HG02642 (cell line): ENCODE results near the gene RERG.
"Not testable (repeated sequence)": the region's sequence is repeated elsewhere in the genome, so short reads cannot be mapped to it uniquely, and the experiment has no call there.

Source experiments
- ATAC-seq: cut with Tn5 transposase; IDR thresholded peaks from one replicate; pipeline ENCODE4 v1.9.1; 2021; ENCODE audit warnings: mild to moderate bottlenecking; ENCODE audit not compliant: unreplicated experiment, poor library complexity

RERG gene

DNA sequence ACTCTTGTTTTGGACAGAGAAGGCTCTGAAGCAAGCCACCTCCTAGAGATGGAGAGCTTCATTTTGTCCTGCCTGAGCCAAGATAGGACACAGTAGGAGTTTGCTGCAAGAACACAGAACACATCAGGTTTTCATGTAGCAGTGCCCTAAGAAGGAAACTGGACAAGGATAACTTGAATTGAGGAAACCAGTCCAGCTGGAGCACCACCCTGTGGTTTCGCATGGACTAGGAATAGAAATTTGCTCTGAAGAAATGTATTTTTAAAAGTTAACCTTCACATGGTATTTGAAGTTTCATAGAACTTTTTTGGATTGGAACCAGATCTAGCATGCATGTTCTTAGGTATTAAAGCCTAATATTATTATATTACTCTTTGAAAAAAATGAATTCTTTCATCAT is 68.8 kb downstream of the RERG start:
- no peak for ATAC-seq

DNA sequence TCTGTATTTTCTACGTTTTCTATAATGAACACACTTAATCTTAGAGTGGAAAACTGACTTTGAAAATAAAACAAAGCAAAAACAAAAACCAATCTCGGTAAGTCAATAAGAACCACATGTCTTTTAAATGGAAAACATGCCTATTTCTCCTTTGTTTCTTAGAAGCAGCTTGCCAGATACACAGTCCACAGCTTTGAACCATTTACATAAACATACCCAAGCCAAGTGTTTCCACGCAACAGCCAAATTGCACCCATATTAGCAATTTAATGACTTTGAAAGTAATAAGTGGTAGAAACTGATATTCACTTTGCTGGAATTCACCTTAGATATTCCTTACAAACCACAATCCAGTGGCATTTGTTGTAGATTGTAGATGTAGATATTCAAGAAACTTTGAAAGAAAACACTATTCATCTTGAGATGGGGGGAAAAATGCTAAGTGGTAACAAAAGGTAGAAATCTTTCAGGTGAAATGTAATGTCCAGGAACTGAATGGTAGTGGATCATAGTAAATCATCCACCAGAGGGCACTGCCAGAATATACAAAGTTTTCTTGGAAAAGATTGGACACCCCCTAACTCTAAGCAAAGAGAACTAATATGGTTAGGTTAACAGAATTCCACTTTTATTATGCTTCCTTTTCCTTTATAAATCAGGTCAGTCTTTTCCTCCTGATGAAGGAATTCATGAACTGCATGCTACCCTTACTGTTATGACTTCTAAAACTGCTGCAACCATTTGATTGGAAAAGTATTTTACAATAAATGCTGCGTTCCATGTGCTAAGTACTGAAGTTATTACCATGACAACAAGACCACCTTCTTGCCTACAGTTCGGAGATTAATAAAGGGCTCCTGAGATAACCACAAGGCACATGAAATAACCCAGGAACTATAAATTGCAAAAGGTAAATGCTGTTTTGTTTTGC is 69.8 kb downstream of the RERG start:
- ATAC-seq = no peak

DNA sequence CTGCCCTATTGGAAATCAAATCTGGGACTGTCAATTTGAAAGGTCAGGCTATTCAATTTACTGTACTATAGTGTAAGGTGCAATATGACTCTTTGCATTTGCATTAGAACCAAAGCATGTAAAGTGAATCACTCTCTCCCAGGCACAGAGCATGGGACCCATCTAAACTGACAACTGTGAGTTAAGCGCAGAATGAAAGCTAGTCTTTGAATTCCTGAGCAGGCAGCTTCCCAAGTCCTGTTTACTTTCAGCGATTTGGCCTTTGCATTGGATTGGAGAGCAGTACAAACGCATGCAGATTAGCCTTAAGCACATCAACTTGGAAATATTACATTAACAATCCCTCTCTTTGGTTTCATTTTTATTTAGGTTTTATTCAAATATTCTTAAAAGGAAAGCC is 74.6 kb downstream of the RERG start:
- ATAC-seq = no peak

DNA sequence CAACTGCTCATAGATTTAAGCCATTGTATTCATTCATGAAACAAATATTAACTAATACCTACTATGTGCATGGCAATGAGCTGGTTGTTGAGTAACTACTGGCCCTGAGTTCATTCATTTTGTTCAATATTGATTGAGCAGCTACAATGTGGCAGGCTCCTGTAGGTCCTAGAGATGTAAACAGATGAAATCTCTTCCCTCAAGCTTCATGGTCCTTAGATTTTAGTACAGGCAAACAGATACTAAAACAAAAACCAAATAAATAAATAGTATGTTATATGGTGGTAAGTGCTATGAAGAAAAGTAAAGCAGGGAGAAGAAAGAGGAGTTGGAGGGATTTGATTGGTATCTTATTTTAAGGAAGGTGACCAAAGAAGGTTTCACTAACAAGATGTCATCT is 77.8 kb downstream of the RERG start:
- no peak for ATAC-seq

DNA sequence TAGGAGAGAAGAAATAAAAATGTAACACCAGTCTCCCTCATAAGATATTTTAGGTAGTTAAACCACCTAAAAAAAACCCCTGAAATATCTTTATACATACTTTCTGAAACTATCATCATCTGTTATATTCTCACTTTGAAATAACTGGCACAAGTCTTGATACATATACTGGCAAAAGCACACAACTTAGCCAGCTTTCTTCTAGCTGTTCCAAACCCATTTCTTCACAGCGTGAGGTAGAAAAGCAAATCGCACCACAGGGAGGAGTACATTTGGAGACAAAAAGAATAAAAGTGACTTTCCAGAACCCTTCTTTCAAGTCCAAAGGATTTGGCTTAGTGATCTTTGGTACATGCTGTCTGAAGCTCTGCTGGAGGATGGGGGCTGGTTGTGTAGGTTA is 78.5 kb downstream of the RERG start:
- ATAC-seq = no peak

DNA sequence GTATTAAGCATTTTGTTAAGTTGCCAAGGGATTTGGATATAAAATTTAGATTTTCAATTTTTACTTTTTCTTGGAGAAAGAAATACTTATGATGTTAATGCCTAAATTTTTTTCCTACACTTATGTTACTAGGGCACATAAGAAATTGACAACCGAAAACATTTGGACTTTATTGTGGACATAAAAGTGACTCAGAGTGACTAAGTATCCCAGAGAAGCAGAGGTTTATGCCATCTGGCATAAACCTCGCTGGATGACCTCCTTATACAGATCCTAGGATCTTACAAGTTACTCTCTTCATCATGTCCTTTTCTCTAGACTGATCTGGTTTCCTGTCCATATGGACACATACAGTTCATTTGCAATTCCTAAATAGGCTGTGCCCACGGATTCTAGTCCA is 89.8 kb downstream of the RERG start:
- no peak for ATAC-seq

DNA sequence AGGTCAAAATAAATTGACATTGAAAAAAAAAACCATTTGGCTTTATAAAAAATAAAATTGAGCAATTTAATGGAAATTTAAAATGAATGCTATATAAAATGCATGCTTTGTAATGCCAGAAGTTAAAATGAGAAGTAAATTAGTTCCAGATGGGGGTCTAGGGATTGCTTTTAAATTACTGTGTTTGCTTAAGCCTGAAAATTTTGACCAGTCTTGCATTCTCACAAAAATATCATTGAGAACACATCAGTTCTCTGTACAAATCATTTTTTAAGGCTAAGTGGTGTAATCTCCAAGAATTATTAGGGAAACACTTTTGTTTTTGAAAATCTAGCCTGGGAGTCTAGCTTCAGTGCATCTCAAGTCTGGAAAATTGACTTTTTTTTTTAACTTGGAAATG is 90.7 kb downstream of the RERG start:
- no peak for ATAC-seq

DNA sequence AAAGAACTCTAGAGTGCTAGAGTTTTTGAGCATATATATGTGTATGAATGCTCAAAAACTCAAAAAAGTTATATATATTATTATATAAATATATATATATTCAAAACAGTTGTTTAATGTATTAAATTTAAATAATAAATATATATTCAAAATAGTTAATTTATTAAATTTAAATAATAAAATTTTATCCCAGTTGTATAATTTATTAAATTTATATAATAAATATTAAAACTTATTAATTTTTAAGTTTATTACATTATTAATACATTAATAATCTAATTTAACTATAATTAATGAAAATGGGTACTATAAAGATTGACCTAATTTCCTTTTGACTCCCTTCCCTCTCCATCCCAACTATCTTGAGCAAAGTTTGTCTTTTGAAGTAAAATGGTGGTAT is 97.8 kb downstream of the RERG start:
- ATAC-seq = no peak

DNA sequence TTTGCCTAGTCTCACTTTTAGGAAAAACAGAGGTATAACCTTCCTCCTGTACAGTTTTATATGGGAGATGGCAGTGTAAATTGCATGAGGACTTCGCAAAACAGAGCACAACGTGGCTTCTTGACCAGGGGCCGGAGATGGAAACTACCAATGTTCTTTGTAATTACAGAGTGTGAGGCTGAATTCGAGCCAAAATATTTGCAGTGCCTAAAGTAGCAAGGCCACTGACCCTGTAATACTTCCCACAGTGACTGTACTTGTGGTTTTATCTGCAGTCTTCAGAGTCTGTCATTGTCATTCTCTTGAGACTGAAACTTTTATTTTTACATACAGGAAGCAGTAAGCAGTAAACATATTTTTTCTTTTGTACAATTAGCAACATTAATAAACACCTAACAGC is 98.9 kb downstream of the RERG start:
- no peak for ATAC-seq

DNA sequence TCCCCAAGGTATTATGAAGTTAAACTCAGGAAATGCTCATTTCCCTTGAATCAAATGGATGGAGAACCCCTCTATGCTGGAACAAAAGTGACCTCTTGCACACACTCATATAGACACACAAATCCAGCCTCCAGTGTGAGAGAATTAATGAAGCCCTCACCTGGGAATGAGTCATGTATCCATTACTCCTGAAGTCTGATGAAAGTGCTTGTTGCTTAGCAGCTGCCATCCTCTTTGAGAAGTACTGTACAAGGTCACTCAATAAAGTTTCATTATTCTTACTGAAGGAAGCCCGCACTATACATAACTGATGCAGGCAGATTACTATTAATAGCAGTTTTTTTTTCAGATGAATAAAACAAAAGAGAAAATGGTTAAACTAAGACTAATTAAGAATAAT is 102.3 kb downstream of the RERG start:
- no peak for ATAC-seq

DNA sequence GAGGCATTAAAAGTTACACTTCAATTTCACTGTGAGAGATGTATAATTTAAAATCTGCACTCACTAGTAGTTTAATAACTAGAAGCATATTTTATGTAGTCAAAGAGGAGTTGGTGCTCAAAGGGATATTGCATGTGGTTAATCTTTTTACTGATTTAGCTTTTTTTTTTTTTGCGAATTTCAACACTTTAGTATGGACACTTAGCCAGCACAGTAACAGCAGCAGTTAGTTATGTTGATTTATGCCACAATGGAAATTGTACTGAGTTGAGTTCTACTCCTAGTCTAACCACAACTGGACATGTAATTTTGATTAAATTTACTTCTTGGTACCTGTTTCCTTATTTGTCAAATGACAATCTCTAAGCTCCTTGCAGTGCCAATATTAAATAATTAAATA is 104.2 kb downstream of the RERG start:
- ATAC-seq = no peak

DNA sequence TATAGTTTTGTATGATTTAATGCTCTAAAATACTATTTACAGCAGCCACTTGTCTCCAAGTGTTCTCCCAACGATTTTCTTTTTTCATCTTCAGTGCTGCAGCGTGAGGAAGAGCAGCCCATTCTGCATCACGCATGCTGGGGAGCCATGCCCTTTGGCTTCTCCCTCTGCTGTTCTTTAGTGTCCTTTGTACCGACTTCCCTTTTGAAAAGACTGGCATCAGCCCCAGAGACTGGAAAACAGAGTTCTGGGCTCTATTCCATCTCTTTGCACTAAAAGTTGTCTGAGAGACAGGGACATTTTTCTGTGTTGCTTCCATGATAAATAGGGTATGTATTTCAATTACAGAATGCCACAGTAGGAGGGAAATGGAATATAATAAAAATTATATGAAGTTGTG is 105.1 kb downstream of the RERG start:
- ATAC-seq = no peak

DNA sequence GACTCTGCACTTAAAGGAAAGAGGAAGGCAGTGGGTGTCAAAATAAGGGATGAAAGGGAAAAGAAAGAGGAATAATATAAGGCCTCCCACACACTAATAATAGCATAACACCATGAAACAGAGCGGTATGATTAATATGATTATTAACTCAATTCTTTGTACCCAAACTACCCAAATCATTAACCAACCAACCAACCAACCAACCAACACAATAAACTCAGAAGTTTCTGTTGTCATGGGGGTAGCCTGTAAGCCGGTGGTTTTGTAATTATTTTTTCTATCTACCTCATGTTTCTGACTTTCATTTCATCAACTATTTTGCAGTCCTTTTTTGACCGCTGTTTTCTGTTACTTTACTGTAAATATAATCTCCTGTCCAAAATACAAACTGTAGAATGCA is 105.8 kb downstream of the RERG start:
- ATAC-seq = no peak

DNA sequence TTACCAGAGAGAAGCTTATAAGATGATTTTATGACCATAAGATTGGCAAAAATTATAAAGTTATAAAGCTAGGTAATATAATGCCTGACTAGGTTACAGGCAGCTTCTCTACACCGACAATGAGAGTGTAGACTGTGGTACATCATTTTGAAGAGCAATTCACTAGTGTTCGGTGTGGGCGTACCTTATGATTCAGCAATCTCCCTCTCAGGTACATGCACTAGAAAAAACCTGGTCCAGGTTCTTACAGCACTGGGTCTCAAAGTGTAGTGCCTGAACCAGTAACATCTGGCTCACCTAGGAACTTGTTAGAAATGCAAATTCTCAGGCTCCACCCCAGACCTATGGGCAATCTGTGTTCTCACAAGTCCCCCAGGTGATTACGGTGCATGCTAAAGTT is 106.7 kb downstream of the RERG start:
- no peak for ATAC-seq

DNA sequence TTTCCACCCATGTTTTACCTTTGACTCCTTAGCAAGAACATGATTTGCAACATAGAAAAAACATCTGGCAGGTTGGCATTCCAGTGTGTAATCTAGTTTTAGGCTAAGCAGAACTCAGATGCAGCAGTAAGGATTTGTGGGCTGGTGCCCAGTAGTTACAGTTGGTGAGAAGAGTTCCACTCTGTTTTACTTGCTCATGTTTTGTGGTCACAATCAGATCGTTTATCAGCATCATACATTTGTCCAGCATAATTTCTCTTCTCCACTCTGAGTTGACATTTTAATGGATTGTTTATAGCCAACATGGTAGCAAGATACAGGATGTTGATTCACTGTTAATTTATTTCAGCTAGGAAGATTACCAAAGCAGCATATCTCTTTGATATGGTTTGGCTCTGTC is 128.4 kb downstream of the RERG start:
- no peak for ATAC-seq

DNA sequence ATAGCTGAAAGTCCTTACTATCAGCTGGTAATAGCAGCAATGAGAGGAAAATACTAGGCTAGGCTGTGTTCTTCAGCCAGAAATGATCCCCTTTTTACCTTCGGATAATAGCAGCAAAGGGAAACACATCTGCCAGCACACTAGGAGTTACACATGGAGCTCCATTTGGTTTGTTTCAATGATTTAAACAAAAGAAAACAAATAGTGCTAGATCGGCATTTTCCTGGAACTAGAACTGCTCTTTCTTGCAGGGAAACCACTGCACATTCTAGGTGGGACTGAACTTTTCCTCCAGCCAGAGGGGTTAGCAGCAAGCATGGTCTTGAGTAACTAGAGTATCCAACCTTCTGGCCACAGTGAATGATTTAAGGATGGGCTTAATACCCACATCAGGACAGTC is 130.8 kb downstream of the RERG start:
- ATAC-seq = no peak

DNA sequence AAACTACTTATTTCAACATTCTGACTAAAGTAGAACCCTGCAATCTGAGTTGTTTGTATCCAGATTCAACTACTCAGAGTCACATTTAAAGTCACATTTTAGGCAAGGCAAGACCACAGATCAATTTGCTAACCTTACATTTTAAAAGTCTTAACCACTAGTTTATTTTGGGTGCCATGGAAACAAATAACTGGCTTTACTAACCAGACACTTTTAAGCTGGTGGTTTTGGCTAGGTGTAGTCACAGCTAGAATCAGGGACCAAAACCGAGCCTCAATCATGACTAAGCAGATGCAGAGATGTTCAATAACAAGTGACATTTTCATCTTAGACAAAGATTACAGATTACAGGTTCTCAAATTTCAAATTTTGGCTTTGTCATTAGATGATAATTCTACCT is 133.1 kb downstream of the RERG start:
- ATAC-seq = no peak

DNA sequence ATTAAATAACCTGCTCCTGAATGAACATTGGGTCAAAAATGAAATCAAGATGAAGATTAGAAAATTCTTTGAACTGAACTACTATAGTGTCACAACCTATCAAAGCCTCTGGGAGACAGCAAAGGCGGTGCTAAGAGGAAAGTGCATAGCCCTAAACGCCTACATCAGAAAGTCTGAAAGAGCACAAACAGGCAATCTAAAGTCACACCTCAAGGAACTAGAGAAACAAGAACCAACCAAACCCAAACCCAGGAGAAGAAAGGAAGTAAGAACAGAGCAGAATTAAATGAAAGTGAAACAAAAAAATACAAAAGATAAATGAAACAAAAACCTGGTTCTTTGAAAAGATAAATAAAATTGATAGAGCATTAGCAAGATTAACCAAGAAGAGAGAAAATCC is 143.5 kb downstream of the RERG start:
- not testable (repeated sequence) for ATAC-seq

DNA sequence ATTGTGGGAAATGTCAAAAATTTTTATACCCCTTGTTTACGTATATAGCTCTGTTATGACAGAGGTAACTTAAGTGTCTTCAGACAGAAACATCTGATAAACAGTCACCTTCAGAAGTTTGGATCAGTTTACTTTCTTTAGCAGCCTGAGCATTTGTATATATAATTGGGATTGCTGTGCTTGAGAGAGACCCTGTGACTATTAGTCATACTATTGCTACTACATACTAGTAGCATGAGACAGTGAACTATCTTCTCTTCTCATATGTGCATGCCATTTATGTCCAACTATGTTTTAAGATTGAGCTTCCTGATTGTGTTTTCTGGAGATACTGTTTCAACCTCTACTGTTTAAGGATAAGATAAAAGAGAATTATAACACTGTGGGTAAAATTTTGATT is 146.9 kb downstream of the RERG start:
- no peak for ATAC-seq

DNA sequence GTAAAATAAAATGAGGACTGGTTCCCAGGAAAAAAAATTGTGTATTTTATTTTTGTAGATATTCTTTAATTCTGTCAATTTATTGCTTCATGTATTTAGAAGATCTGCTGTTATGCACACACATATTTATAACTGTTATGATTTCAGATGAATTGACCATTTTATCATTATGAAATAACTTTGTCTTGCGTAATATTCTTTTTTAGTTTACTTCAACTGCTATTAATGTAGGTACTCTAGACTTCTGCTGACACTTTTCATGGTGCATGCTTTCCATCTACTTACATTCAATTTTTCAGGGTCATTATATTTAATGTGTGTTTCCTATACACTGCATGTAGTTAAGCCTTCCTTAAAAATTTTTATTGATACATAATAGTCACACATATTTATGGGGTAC is 162.1 kb downstream of the RERG start:
- no peak for ATAC-seq
